ENCODE results near the gene MED27. TPM values are rescaled to one million over a fixed set of nuclear protein-coding genes. Genes with fewer than 3 reads are reported as not detected.

MED27 gene
- total and polyA plus RNA-seq, 9 of the 15 experiments (the other 6 are each of a cell fraction or from before 2014, with no cell fraction given) = 24.4 to 91.0 (median 36.1) TPM

DNA sequence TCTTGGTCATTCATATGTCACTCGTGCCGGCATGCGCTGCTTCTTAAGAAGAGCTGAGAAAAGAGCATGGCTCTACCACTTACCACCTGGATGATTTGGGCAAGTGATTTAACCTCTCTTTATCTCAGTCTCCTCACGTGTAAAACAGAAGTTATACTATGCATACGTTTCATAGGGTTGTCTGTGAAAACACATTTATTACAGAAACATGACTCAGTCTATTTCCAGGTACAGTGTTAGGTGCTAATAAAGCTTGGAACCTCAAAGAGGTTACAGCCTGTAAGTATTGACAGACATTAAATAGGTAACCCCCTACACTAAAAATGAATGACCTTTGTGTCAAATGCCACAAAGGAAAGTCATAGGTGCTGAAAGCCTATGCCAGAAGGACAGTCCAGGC lies 43.1 kb downstream of the MED27 start:
- ChIA-PET POLR2A (no interaction called here), CTCF (ENCODE audit: low intra/inter-chr PET ratio) (no interaction called here)
- no peaks in the 10 kb centered on the region for H3K9me1 ChIP-seq (ENCODE audit: control insufficient read depth, insufficient read depth, low read length)
- H3K4me1 ChIP-seq (replicated peaks in 1 of 2; ENCODE audit: control insufficient read depth in 2 of 2, insufficient read depth in 2 of 2, low read length in 2 of 2) = peaks cover 0 to 3% of the 10 kb centered on the region in 2 experiments; a peak in 2 of 5 replicates
- no TSS peak for BruUV-seq (replicated peaks)
- 60% methylated on average over 5 of the region's 5 CpGs for WGBS (ENCODE audit: insufficient coverage, low coverage, missing lambda C conversion rate)
- H3K27ac ChIP-seq (ENCODE audit: extremely low read depth, low read depth, low read length) = no peak overlapping the region
- 0 out of 3 replicates have a peak, but pooled peaks cover 3% of the 10 kb centered on the region for H3K79me2 ChIP-seq (ENCODE audit: control insufficient read depth, insufficient read depth, low read length)
- no peak overlapping the region for H3K4me3 ChIP-seq
- in situ Hi-C loops (cut with MboI) = no loop called here
- intact Hi-C loops (cut with micrococcal nuclease) = no loop called here
- H4K20me1 ChIP-seq (replicated peaks; ENCODE audit: control insufficient read depth, insufficient read depth, low read length) = peaks cover 20% of the 10 kb centered on the region
- H3K9me3 ChIP-seq (replicated peaks; ENCODE audit: control insufficient read depth, insufficient read depth, low read depth, low read length) = no peaks in the 10 kb centered on the region
- no peak for DNase-seq (ENCODE audit: extremely low read depth in 1 of 4, low spot score in 3 of 4)
- no peak for FAIRE-seq
- H3K27me3 ChIP-seq (ENCODE audit: control insufficient read depth in 2 of 2, insufficient read depth in 2 of 2, low read length in 2 of 2) = no peaks in the 10 kb centered on the region
- no peak for ATAC-seq
- no peak overlapping the region for H2AFZ ChIP-seq (ENCODE audit: low read depth, low read length)
- TF ChIP-seq, protein P1, sequence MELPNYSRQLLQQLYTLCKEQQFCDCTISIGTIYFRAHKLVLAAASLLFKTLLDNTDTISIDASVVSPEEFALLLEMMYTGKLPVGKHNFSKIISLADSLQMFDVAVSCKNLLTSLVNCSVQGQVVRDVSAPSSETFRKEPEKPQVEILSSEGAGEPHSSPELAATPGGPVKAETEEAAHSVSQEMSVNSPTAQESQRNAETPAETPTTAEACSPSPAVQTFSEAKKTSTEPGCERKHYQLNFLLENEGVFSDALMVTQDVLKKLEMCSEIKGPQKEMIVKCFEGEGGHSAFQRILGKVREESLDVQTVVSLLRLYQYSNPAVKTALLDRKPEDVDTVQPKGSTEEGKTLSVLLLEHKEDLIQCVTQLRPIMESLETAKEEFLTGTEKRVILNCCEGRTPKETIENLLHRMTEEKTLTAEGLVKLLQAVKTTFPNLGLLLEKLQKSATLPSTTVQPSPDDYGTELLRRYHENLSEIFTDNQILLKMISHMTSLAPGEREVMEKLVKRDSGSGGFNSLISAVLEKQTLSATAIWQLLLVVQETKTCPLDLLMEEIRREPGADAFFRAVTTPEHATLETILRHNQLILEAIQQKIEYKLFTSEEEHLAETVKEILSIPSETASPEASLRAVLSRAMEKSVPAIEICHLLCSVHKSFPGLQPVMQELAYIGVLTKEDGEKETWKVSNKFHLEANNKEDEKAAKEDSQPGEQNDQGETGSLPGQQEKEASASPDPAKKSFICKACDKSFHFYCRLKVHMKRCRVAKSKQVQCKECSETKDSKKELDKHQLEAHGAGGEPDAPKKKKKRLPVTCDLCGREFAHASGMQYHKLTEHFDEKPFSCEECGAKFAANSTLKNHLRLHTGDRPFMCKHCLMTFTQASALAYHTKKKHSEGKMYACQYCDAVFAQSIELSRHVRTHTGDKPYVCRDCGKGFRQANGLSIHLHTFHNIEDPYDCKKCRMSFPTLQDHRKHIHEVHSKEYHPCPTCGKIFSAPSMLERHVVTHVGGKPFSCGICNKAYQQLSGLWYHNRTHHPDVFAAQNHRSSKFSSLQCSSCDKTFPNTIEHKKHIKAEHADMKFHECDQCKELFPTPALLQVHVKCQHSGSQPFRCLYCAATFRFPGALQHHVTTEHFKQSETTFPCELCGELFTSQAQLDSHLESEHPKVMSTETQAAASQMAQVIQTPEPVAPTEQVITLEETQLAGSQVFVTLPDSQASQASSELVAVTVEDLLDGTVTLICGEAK (IDR thresholded peaks at IDR 0.05) = peak; percentile 46; the same call in 1 of the 2 replicates
- TF ChIP-seq, protein P1 (CRISPR knock-in tag; IDR thresholded peaks at IDR 0.05) = no peak
- TF ChIP-seq, protein P2, sequence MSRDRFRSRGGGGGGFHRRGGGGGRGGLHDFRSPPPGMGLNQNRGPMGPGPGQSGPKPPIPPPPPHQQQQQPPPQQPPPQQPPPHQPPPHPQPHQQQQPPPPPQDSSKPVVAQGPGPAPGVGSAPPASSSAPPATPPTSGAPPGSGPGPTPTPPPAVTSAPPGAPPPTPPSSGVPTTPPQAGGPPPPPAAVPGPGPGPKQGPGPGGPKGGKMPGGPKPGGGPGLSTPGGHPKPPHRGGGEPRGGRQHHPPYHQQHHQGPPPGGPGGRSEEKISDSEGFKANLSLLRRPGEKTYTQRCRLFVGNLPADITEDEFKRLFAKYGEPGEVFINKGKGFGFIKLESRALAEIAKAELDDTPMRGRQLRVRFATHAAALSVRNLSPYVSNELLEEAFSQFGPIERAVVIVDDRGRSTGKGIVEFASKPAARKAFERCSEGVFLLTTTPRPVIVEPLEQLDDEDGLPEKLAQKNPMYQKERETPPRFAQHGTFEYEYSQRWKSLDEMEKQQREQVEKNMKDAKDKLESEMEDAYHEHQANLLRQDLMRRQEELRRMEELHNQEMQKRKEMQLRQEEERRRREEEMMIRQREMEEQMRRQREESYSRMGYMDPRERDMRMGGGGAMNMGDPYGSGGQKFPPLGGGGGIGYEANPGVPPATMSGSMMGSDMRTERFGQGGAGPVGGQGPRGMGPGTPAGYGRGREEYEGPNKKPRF (IDR thresholded peaks at IDR 0.05; ENCODE audit: low read depth, low read length) = no peak
- H3K36me3 ChIP-seq (ENCODE audit: control insufficient read depth, insufficient read depth, low read length) = no peaks in the 10 kb centered on the region
- H3K9ac ChIP-seq (ENCODE audit: insufficient read depth in 1 of 2, low read depth in 2 of 2, low read length in 2 of 2) = no peak overlapping the region
- H3K4me2 ChIP-seq (ENCODE audit: insufficient read depth, low read length) = no peak overlapping the region

Measured in K562 (cell line).